Activated CD8-positive, alpha-beta T cell treated with anti-CD3 and anti-CD28 coated beads for 36 hours (primary cell): ENCODE data around the gene GRAP2. TPM values are rescaled to one million over a fixed set of nuclear protein-coding genes. Genes with fewer than 3 reads are reported as not detected.

ENCODE experiments used
- ATAC-seq: fragments of 200-7000 bp; cut with Tn5 transposase; one replicate; pipeline ENCODE4 v1.10.0; 2021; ENCODE audit warnings: mild to moderate bottlenecking, moderate library complexity
- CTCF ChIA-PET: fragments of 350-600 bp; sonication (Branson Sonifier 250); formaldehyde crosslinking; loops from one replicate; lab custom pipeline; 2021; ENCODE audit warnings: antibody characterized with exemption; lab: Charles Lee
- POLR2A ChIA-PET: fragments of 350-600 bp; sonication (Branson Sonifier 250); formaldehyde crosslinking; loops from one replicate; lab custom pipeline; 2021; ENCODE audit warnings: antibody characterized with exemption; lab: Charles Lee
- DNase-seq: peaks from one replicate; pipeline ENCODE4 v3.0.0-alpha.2; 2020
- H3K27ac Mint-ChIP-seq: one replicate; pipeline ENCODE4 v1.8.0; 2021; ENCODE audit warnings: mild to moderate bottlenecking, mixed read lengths
- H3K27me3 Mint-ChIP-seq: one replicate; pipeline ENCODE4 v1.8.0; 2021; ENCODE audit warnings: mixed read lengths
- H3K36me3 Mint-ChIP-seq: one replicate; pipeline ENCODE4 v1.8.0; 2021; ENCODE audit warnings: low read depth, mixed read lengths
- H3K4me1 Mint-ChIP-seq: one replicate; pipeline ENCODE4 v1.8.0; 2021; ENCODE audit warnings: low read depth, mixed read lengths
- H3K4me3 Mint-ChIP-seq: one replicate; pipeline ENCODE4 v1.8.0; 2021; ENCODE audit warnings: mild to moderate bottlenecking, moderate library complexity, mixed read lengths
- H3K9me3 Mint-ChIP-seq: one replicate; pipeline ENCODE4 v1.8.0; 2021; ENCODE audit warnings: mixed read lengths
- intact Hi-C: fragments of 100-400 bp; cut with micrococcal nuclease; formaldehyde crosslinking; loops from one replicate; pipeline ENCODE4 v1.10.0; 2022
- total RNA-seq, 2 experiments: library from RNA; stranded (reverse); gene quantifications; one replicate each; pipeline ENCODE4 v1.2.3, GENCODE V29; 2021
- TF ChIP-seq, protein P1 (sequence below): fragments of 200-600 bp; IDR thresholded peaks from one replicate; pipeline ENCODE4 v1.8.0; 2022; ENCODE audit warnings: antibody characterized with exemption, mild to moderate bottlenecking

The GRAP2 gene
- total RNA-seq, 2 experiments from 2014 or later, result 83.2 to 86.8 TPM

GRCh38 chr22:40008726-40009291 is 107.9 kb downstream of the GRAP2 start:
- no peaks in the 10 kb centered on the region for H3K36me3 Mint-ChIP-seq
- ATAC-seq (no peak), DNase-seq (no peak)
- TF ChIP-seq, protein P1, sequence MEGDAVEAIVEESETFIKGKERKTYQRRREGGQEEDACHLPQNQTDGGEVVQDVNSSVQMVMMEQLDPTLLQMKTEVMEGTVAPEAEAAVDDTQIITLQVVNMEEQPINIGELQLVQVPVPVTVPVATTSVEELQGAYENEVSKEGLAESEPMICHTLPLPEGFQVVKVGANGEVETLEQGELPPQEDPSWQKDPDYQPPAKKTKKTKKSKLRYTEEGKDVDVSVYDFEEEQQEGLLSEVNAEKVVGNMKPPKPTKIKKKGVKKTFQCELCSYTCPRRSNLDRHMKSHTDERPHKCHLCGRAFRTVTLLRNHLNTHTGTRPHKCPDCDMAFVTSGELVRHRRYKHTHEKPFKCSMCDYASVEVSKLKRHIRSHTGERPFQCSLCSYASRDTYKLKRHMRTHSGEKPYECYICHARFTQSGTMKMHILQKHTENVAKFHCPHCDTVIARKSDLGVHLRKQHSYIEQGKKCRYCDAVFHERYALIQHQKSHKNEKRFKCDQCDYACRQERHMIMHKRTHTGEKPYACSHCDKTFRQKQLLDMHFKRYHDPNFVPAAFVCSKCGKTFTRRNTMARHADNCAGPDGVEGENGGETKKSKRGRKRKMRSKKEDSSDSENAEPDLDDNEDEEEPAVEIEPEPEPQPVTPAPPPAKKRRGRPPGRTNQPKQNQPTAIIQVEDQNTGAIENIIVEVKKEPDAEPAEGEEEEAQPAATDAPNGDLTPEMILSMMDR, result no peak
- ChIA-PET POLR2A (interaction anchor here (0.6 to 2.3 kb wide), 3 partner anchors 9 to 40 kb away, joined by 3 to 7 read pairs (median 3); no protein-coding TSS in a partner anchor), CTCF (interaction anchor here (1.8 to 3.7 kb wide), 3 partner anchors 8 to 474 kb away, joined by 8 to 29 read pairs (median 11); no protein-coding TSS in a partner anchor)
- H3K27ac Mint-ChIP-seq, result no peak overlapping the region
- H3K4me3 Mint-ChIP-seq, result no peak overlapping the region
- H3K27me3 Mint-ChIP-seq, result peaks cover 4% of the 10 kb centered on the region
- intact Hi-C loops, result no loop called here
- peaks cover 20% of the 10 kb centered on the region for H3K4me1 Mint-ChIP-seq
- no peaks in the 10 kb centered on the region for H3K9me3 Mint-ChIP-seq

DNA sequence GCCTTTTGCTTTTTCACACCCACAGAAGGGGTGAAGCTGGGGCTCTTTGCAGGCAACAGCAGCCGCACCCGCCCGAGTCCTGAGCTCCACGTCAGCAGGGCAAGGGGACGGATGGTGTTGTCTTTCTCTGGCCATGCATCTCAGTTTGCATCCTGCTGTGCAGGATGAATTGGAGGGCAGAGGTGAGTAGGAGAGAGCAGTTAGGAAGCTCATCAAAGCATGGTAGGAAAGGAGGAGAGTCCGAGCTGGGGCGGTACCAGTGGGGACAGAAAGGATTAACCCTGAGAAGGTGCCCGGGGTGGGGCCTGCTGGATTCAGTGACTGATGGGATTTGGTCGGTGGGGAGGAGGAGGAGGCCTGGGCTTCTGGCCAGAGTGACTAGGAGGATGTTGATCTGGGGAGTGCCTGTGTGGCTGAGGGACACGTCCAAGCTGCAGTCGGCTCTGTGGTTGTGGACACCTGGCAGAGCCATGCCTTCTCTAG is 108.4 kb downstream of the GRAP2 start:
- ATAC-seq, result peak; percentile 26
- Mint-ChIP-seq H3K9me3 (no peaks in the 10 kb centered on the region), H3K27me3 (peaks cover 4% of the 10 kb centered on the region), H3K36me3 (no peaks in the 10 kb centered on the region), H3K4me3 (peak overlapping the region; percentile 39), H3K27ac (peak overlapping the region; percentile 85), H3K4me1 (peaks cover 20% of the 10 kb centered on the region)
- DNase-seq, result no peak
- intact Hi-C loops, result no loop called here
- ChIA-PET CTCF (interaction anchor here (1.0 to 3.7 kb wide), 10 partner anchors 9 to 475 kb away, joined by 3 to 29 read pairs (median 7); partner anchors contain the start of gene FAM83F), POLR2A (interaction anchor here (0.8 to 2.3 kb wide), 7 partner anchors 10 to 169 kb away, joined by 3 to 7 read pairs (median 4); partner anchors contain the start of gene FAM83F)
- TF ChIP-seq, protein P1, result no peak

- CTCF ChIA-PET, result interaction anchor here (0.6 to 3.7 kb wide), 11 partner anchors 9 to 476 kb away, joined by 3 to 29 read pairs (median 6); partner anchors contain the start of gene FAM83F
- Mint-ChIP-seq H3K4me1 (peaks cover 20% of the 10 kb centered on the region), H3K36me3 (no peaks in the 10 kb centered on the region), H3K27ac (peak overlapping the region; percentile 85), H3K4me3 (peak overlapping the region; percentile 39), H3K27me3 (peaks cover 4% of the 10 kb centered on the region), H3K9me3 (no peaks in the 10 kb centered on the region)
- intact Hi-C loops, result no loop called here
- TF ChIP-seq, protein P1, result no peak
- DNase-seq, result peak; percentile 72
- POLR2A ChIA-PET, result interaction anchor here (0.6 to 2.3 kb wide), 8 partner anchors 10 to 192 kb away, joined by 3 to 7 read pairs (median 4); partner anchors contain the start of gene FAM83F
- peak; percentile 89 for ATAC-seq
These were observed 109.2 kb downstream of the GRAP2 start for GRCh38 chr22:40009951-40010671.

GRCh38 chr22:40010746-40011145 is 109.9 kb downstream of the GRAP2 start:
- peaks cover 20% of the 10 kb centered on the region for H3K4me1 Mint-ChIP-seq
- ATAC-seq (no peak), DNase-seq (no peak)
- TF ChIP-seq, protein P1, result no peak
- no peak overlapping the region for H3K27ac Mint-ChIP-seq
- no peaks in the 10 kb centered on the region for H3K36me3 Mint-ChIP-seq
- ChIA-PET CTCF (interaction anchor here (1.0 to 3.7 kb wide), 7 partner anchors 11 to 476 kb away, joined by 4 to 29 read pairs (median 8); partner anchors contain the start of gene FAM83F), POLR2A (interaction anchor here (0.6 to 2.3 kb wide), 5 partner anchors 11 to 192 kb away, joined by 3 to 7 read pairs (median 4); partner anchors contain the start of gene FAM83F)
- H3K4me3 Mint-ChIP-seq, result no peak overlapping the region
- H3K9me3 Mint-ChIP-seq, result no peaks in the 10 kb centered on the region
- intact Hi-C loops, result no loop called here
- H3K27me3 Mint-ChIP-seq, result peaks cover 4% of the 10 kb centered on the region
